ENCODE measurements around the gene WNT10A. TPM values are rescaled to one million over a fixed set of nuclear protein-coding genes. Genes with fewer than 3 reads are reported as not detected.
A peak's percentile ranks its signal among the peaks of the same experiment; 100 is the strongest.

The WNT10A gene
- total RNA-seq, 1 donor from 2014 or later, result 2.5 TPM

- Histone ChIP-seq H3K27me3 (ENCODE audit: insufficient read depth, low read length) (peaks cover 88% of the 10 kb centered on the region), H3K4me3 (ENCODE audit: insufficient read depth, low read depth, low read length) (no peak overlapping the region), H3K27ac (ENCODE audit: low read depth, low read length) (no peak overlapping the region), H3K4me1 (ENCODE audit: insufficient read depth, low read length) (no peaks in the 10 kb centered on the region), H2AFZ (ENCODE audit: low read depth, low read length) (no peak overlapping the region), H3K36me3 (ENCODE audit: insufficient read depth, low read length) (no peaks in the 10 kb centered on the region), H3K79me2 (ENCODE audit: insufficient read depth, low read length) (no peaks in the 10 kb centered on the region), H3K4me2 (ENCODE audit: low read length) (no peak overlapping the region), H3K9me3 (ENCODE audit: insufficient read depth, low read depth, low read length) (no peaks in the 10 kb centered on the region), H3K9ac (ENCODE audit: low read length) (no peak overlapping the region), H4K20me1 (ENCODE audit: insufficient read depth, low read length) (peaks cover 10% of the 10 kb centered on the region)
- H3K9me3 Mint-ChIP-seq (ENCODE audit: unreplicated experiment), result peaks cover 7% of the 10 kb centered on the region
- no peak overlapping the region for H3K27ac Mint-ChIP-seq (ENCODE audit: unreplicated experiment)
- H3K27me3 Mint-ChIP-seq (ENCODE audit: low read depth, unreplicated experiment), result peaks cover 79% of the 10 kb centered on the region
- no peak for TF ChIP-seq CTCF (IDR thresholded peaks at IDR 0.05; ENCODE audit: insufficient read depth, low read depth, low read length)
- TF ChIP-seq EZH2 (IDR thresholded peaks at IDR 0.05; ENCODE audit: insufficient read depth, low read length), result no peak
- no peaks in the 10 kb centered on the region for H3K36me3 Mint-ChIP-seq (ENCODE audit: low read depth, unreplicated experiment)
- H3K4me3 Mint-ChIP-seq (ENCODE audit: unreplicated experiment), result no peak overlapping the region
- H3K4me1 Mint-ChIP-seq (ENCODE audit: low read depth, unreplicated experiment), result no peaks in the 10 kb centered on the region
- FAIRE-seq, result no peak
- no peak for DNase-seq (ENCODE audit: low read depth)
These were observed 7.8 kb upstream of the WNT10A start for GRCh38 chr2:218872645-218873358.

GRCh38 chr2:218873359-218874194, 7.1 kb upstream of the WNT10A start:
- TF ChIP-seq CTCF (IDR thresholded peaks at IDR 0.05; ENCODE audit: insufficient read depth, low read depth, low read length), result no peak
- peak; percentile 92 for TF ChIP-seq EZH2 (IDR thresholded peaks at IDR 0.05; ENCODE audit: insufficient read depth, low read length)
- H2AFZ ChIP-seq (ENCODE audit: low read depth, low read length), result no peak overlapping the region
- H3K4me3 Mint-ChIP-seq (ENCODE audit: unreplicated experiment), result no peak overlapping the region
- H3K4me1 ChIP-seq (ENCODE audit: insufficient read depth, low read length), result no peaks in the 10 kb centered on the region
- H3K4me2 ChIP-seq (ENCODE audit: low read length), result no peak overlapping the region
- no peak overlapping the region for H3K27ac ChIP-seq (ENCODE audit: low read depth, low read length)
- no peak for DNase-seq (ENCODE audit: low read depth)
- peaks cover 4% of the 10 kb centered on the region for H3K4me1 Mint-ChIP-seq (ENCODE audit: low read depth, unreplicated experiment)
- H3K27me3 Mint-ChIP-seq (ENCODE audit: low read depth, unreplicated experiment), result peaks cover 77% of the 10 kb centered on the region
- no peaks in the 10 kb centered on the region for H3K36me3 Mint-ChIP-seq (ENCODE audit: low read depth, unreplicated experiment)
- no peaks in the 10 kb centered on the region for H3K36me3 ChIP-seq (ENCODE audit: insufficient read depth, low read length)
- H3K9ac ChIP-seq (ENCODE audit: low read length), result no peak overlapping the region
- no peaks in the 10 kb centered on the region for H3K9me3 ChIP-seq (ENCODE audit: insufficient read depth, low read depth, low read length)
- peaks cover 10% of the 10 kb centered on the region for H4K20me1 ChIP-seq (ENCODE audit: insufficient read depth, low read length)
- H3K79me2 ChIP-seq (ENCODE audit: insufficient read depth, low read length), result no peaks in the 10 kb centered on the region
- peaks cover 7% of the 10 kb centered on the region for H3K9me3 Mint-ChIP-seq (ENCODE audit: unreplicated experiment)
- no peak overlapping the region for H3K4me3 ChIP-seq (ENCODE audit: insufficient read depth, low read depth, low read length)
- peaks cover 89% of the 10 kb centered on the region for H3K27me3 ChIP-seq (ENCODE audit: insufficient read depth, low read length)
- H3K27ac Mint-ChIP-seq (ENCODE audit: unreplicated experiment), result no peak overlapping the region
- FAIRE-seq, result no peak
